Neuron (in vitro differentiated cells): Measurements from ENCODE around the gene ATP13A3.

Experiments used
- H2AFZ ChIP-seq: one replicate; pipeline ENCODE4 v1.6.1; 2013; ENCODE audit warnings: low read depth, mild to moderate bottlenecking, inconsistent platforms, low read length, moderate library complexity
- H3K27me3 ChIP-seq: one replicate; pipeline ENCODE4 v1.6.1; 2013; ENCODE audit warnings: low read length; ENCODE audit not compliant: insufficient read depth
- H3K36me3 ChIP-seq: one replicate; pipeline ENCODE4 v1.6.1; 2013; ENCODE audit warnings: low read length; ENCODE audit not compliant: insufficient read depth
- H3K4me1 ChIP-seq: one replicate; pipeline ENCODE4 v1.6.1; 2013; ENCODE audit warnings: low read length; ENCODE audit not compliant: insufficient read depth
- H3K4me3 ChIP-seq: 2 replicates; pipeline ENCODE4 v1.5.1; 2013; ENCODE audit warnings: mild to moderate bottlenecking, low read length, moderate library complexity
- H3K9me3 ChIP-seq: one replicate; pipeline ENCODE4 v1.6.1; 2013; ENCODE audit warnings: low read length

Gene ATP13A3

GRCh38 chr3:194481525-194482195, 5.1 kb downstream of the ATP13A3 start:
- Histone ChIP-seq H3K27me3 (no peaks in the 10 kb centered on the region), H2AFZ (no peak overlapping the region), H3K4me3 (no peak overlapping the region), H3K4me1 (peaks cover 12% of the 10 kb centered on the region), H3K36me3 (peaks cover 12% of the 10 kb centered on the region), H3K9me3 (no peaks in the 10 kb centered on the region)

- H3K36me3 ChIP-seq, result peaks cover 12% of the 10 kb centered on the region
- no peaks in the 10 kb centered on the region for H3K9me3 ChIP-seq
- H2AFZ ChIP-seq, result no peak overlapping the region
- H3K27me3 ChIP-seq, result no peaks in the 10 kb centered on the region
- H3K4me3 ChIP-seq, result no peak overlapping the region
- H3K4me1 ChIP-seq, result peaks cover 12% of the 10 kb centered on the region
Observed at GRCh38 chr3:194481103-194481502, 5.7 kb downstream of the ATP13A3 start.

- no peaks in the 10 kb centered on the region for H3K9me3 ChIP-seq
- no peak overlapping the region for H3K4me3 ChIP-seq
- no peak overlapping the region for H2AFZ ChIP-seq
- peaks cover 8% of the 10 kb centered on the region for H3K4me1 ChIP-seq
- peaks cover 8% of the 10 kb centered on the region for H3K36me3 ChIP-seq
- no peaks in the 10 kb centered on the region for H3K27me3 ChIP-seq
Observed at GRCh38 chr3:194476784-194477183, 10.0 kb downstream of the ATP13A3 start.

GRCh38 chr3:194475978-194476377, 10.8 kb downstream of the ATP13A3 start:
- no peaks in the 10 kb centered on the region for H3K27me3 ChIP-seq
- no peaks in the 10 kb centered on the region for H3K9me3 ChIP-seq
- no peak overlapping the region for H2AFZ ChIP-seq
- H3K36me3 ChIP-seq, result peaks cover 8% of the 10 kb centered on the region
- H3K4me3 ChIP-seq, result no peak overlapping the region
- peaks cover 14% of the 10 kb centered on the region for H3K4me1 ChIP-seq

GRCh38 chr3:194475138-194475932, 11.5 kb downstream of the ATP13A3 start:
- Histone ChIP-seq H3K36me3 (peaks cover 8% of the 10 kb centered on the region), H3K27me3 (no peaks in the 10 kb centered on the region), H3K9me3 (no peaks in the 10 kb centered on the region), H3K4me3 (no peak overlapping the region), H2AFZ (no peak overlapping the region), H3K4me1 (peaks cover 14% of the 10 kb centered on the region)

- no peaks in the 10 kb centered on the region for H3K27me3 ChIP-seq
- H3K36me3 ChIP-seq, result peaks cover 8% of the 10 kb centered on the region
- no peak overlapping the region for H3K4me3 ChIP-seq
- H3K4me1 ChIP-seq, result peaks cover 14% of the 10 kb centered on the region
- no peaks in the 10 kb centered on the region for H3K9me3 ChIP-seq
- H2AFZ ChIP-seq, result no peak overlapping the region
Observed at GRCh38 chr3:194474675-194475074, 12.1 kb downstream of the ATP13A3 start.

- Histone ChIP-seq H3K4me1 (peaks cover 21% of the 10 kb centered on the region), H3K27me3 (no peaks in the 10 kb centered on the region), H2AFZ (no peak overlapping the region), H3K4me3 (no peak overlapping the region), H3K36me3 (no peaks in the 10 kb centered on the region), H3K9me3 (no peaks in the 10 kb centered on the region)
Observed at GRCh38 chr3:194472290-194472920, 14.4 kb downstream of the ATP13A3 start.

- Histone ChIP-seq H3K27me3 (no peaks in the 10 kb centered on the region), H3K4me3 (no peak overlapping the region), H2AFZ (no peak overlapping the region), H3K4me1 (peaks cover 20% of the 10 kb centered on the region), H3K9me3 (no peaks in the 10 kb centered on the region), H3K36me3 (no peaks in the 10 kb centered on the region)
Observed at GRCh38 chr3:194471863-194472262, 14.9 kb downstream of the ATP13A3 start.

GRCh38 chr3:194470615-194471014, 16.2 kb downstream of the ATP13A3 start:
- H3K4me3 ChIP-seq, result no peak overlapping the region
- H3K4me1 ChIP-seq, result peaks cover 18% of the 10 kb centered on the region
- H2AFZ ChIP-seq, result no peak overlapping the region
- H3K36me3 ChIP-seq, result no peaks in the 10 kb centered on the region
- no peaks in the 10 kb centered on the region for H3K27me3 ChIP-seq
- no peaks in the 10 kb centered on the region for H3K9me3 ChIP-seq

- H3K9me3 ChIP-seq, result no peaks in the 10 kb centered on the region
- no peaks in the 10 kb centered on the region for H3K27me3 ChIP-seq
- no peak overlapping the region for H2AFZ ChIP-seq
- H3K4me1 ChIP-seq, result peaks cover 18% of the 10 kb centered on the region
- H3K36me3 ChIP-seq, result no peaks in the 10 kb centered on the region
- H3K4me3 ChIP-seq, result no peak overlapping the region
Observed at GRCh38 chr3:194469977-194470376, 16.8 kb downstream of the ATP13A3 start.

- peaks cover 18% of the 10 kb centered on the region for H3K4me1 ChIP-seq
- no peak overlapping the region for H2AFZ ChIP-seq
- H3K27me3 ChIP-seq, result no peaks in the 10 kb centered on the region
- no peaks in the 10 kb centered on the region for H3K36me3 ChIP-seq
- H3K9me3 ChIP-seq, result no peaks in the 10 kb centered on the region
- H3K4me3 ChIP-seq, result no peak overlapping the region
Observed at GRCh38 chr3:194468086-194468485, 18.7 kb downstream of the ATP13A3 start.

- Histone ChIP-seq H2AFZ (no peak overlapping the region), H3K4me1 (peaks cover 13% of the 10 kb centered on the region), H3K4me3 (no peak overlapping the region), H3K9me3 (no peaks in the 10 kb centered on the region), H3K36me3 (no peaks in the 10 kb centered on the region), H3K27me3 (no peaks in the 10 kb centered on the region)
Observed at GRCh38 chr3:194466761-194467356, 19.9 kb downstream of the ATP13A3 start.
